ENCODE results near the gene MTCL1. TPM values are rescaled to one million over a fixed set of nuclear protein-coding genes. Genes with fewer than 3 reads are reported as not detected.

Gene MTCL1
- total and polyA plus RNA-seq, 4 donors = 0.65 to 5.4 (median 1.4) TPM

- Histone ChIP-seq H3K27me3 (ENCODE audit: control insufficient read depth in 4 of 4, insufficient read depth in 4 of 4, low read length in 3 of 4) (no peaks in the 10 kb centered on the region), H3K36me3 (ENCODE audit: control insufficient read depth in 4 of 4, insufficient read depth in 3 of 4, low read depth in 1 of 4, low read length in 3 of 4) (peaks cover 0 to 2% (median 0%) of the 10 kb centered on the region in 4 donors), H3K9me3 (ENCODE audit: control insufficient read depth in 4 of 4, low read length in 3 of 4) (no peaks in the 10 kb centered on the region), H3K4me3 (ENCODE audit: low read depth in 1 of 3, low read length in 3 of 3) (no peak overlapping the region), H3K27ac (ENCODE audit: low read depth in 1 of 2, low read length in 2 of 2) (no peak overlapping the region), H3K9ac (ENCODE audit: low read depth in 1 of 2, low read length in 2 of 2) (no peak overlapping the region), H3K4me1 (ENCODE audit: control insufficient read depth in 4 of 4, insufficient read depth in 4 of 4, low read length in 3 of 4) (peaks cover 0 to 5% (median 0%) of the 10 kb centered on the region in 4 donors)
- TF ChIP-seq HNF4G (IDR thresholded peaks at IDR 0.05) (no peak), RAD21 (IDR thresholded peaks at IDR 0.05) (no peak)
- WGBS = 97% methylated on average over 19 of the region's 19 CpGs
- DNase-seq (ENCODE audit: low spot score) = no peak
These were observed 101.6 kb downstream of the MTCL1 start for GRCh38 chr18:8806798-8807487.

GRCh38 chr18:8807488-8807805 lies 102.1 kb downstream of the MTCL1 start:
- 69% methylated on average over 3 of the region's 3 CpGs for WGBS
- H3K9ac ChIP-seq (ENCODE audit: low read depth in 1 of 2, low read length in 2 of 2) = no peak overlapping the region
- no peaks in the 10 kb centered on the region for H3K9me3 ChIP-seq (ENCODE audit: control insufficient read depth in 4 of 4, low read length in 3 of 4)
- H3K27me3 ChIP-seq (ENCODE audit: control insufficient read depth in 4 of 4, insufficient read depth in 4 of 4, low read length in 3 of 4) = no peaks in the 10 kb centered on the region
- no peak overlapping the region for H3K27ac ChIP-seq (ENCODE audit: low read depth in 1 of 2, low read length in 2 of 2)
- H3K36me3 ChIP-seq (ENCODE audit: control insufficient read depth in 4 of 4, insufficient read depth in 3 of 4, low read depth in 1 of 4, low read length in 3 of 4) = peaks cover 0 to 2% (median 0%) of the 10 kb centered on the region in 4 donors
- TF ChIP-seq FOXA1 (IDR thresholded peaks at IDR 0.05) (no peak), JUND (IDR thresholded peaks at IDR 0.05) (no peak), ATF3 (IDR thresholded peaks at IDR 0.05) (no peak), TAF1 (conservative IDR thresholded peaks at IDR 0.05) (no peak), GABPA (IDR thresholded peaks at IDR 0.05 in 1 of 2, conservative IDR thresholded peaks at IDR 0.05 in 1 of 2) (no peak), FOXA2 (IDR thresholded peaks at IDR 0.05) (no peak), RXRA (IDR thresholded peaks at IDR 0.05) (no peak), HNF4A (conservative IDR thresholded peaks at IDR 0.05) (no peak), YY1 (IDR thresholded peaks at IDR 0.05) (no peak), SP1 (IDR thresholded peaks at IDR 0.05) (no peak), HNF4G (IDR thresholded peaks at IDR 0.05) (no peak), RAD21 (IDR thresholded peaks at IDR 0.05) (no peak), ZBTB33 (IDR thresholded peaks at IDR 0.05) (no peak), NR2F2 (IDR thresholded peaks at IDR 0.05) (no peak), CTCF (IDR thresholded peaks at IDR 0.05; ENCODE audit: low read depth, low read length, missing input control) (no peak), EGR1 (IDR thresholded peaks at IDR 0.05; ENCODE audit: low read depth in 2 of 2) (no peak), MAX (IDR thresholded peaks at IDR 0.05) (no peak), REST (IDR thresholded peaks at IDR 0.05) (no peak)
- no peak for DNase-seq (ENCODE audit: low spot score)
- H3K4me1 ChIP-seq (ENCODE audit: control insufficient read depth in 4 of 4, insufficient read depth in 4 of 4, low read length in 3 of 4) = peaks cover 0 to 5% (median 0%) of the 10 kb centered on the region in 4 donors
- no peak overlapping the region for H3K4me3 ChIP-seq (ENCODE audit: low read depth in 1 of 3, low read length in 3 of 3)
